ENCODE data around the gene PDE12.

Gene PDE12

DNA sequence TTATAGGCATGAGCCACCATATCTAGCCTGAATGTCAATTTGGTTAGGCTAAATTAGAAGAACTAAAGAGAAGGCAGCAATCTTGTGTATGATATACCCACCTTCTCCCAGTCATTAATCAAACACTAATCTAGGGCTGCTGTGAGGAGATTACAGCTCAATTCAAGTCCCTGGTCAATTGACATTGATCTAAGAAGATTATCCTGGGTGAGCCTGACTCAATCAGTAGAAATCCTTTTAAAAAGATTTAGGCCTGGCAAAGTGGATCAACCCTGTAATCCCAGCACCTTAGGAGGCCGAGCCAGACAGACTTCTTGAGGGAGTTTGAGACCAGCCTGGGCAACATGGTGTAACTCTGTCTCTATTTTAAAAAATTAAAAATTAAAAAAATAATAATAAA, 9.5 kb upstream of the PDE12 start:
- no peak for ATAC-seq
- TF ChIP-seq GLIS3 (CRISPR knock-in tag; IDR thresholded peaks at IDR 0.05) (no peak), OSR1 (CRISPR knock-in tag; IDR thresholded peaks at IDR 0.05) (no peak), ISL1 (CRISPR knock-in tag; IDR thresholded peaks at IDR 0.05) (no peak), ZNF70 (CRISPR knock-in tag; IDR thresholded peaks at IDR 0.05) (no peak), ESRRG (CRISPR knock-in tag; IDR thresholded peaks at IDR 0.05) (no peak), ZFP30 (CRISPR knock-in tag; IDR thresholded peaks at IDR 0.05) (no peak), BACH2 (CRISPR knock-in tag; IDR thresholded peaks at IDR 0.05; ENCODE audit: borderline replicate concordance) (no peak), PATZ1 (CRISPR knock-in tag; IDR thresholded peaks at IDR 0.05; ENCODE audit: borderline replicate concordance) (no peak)

DNA sequence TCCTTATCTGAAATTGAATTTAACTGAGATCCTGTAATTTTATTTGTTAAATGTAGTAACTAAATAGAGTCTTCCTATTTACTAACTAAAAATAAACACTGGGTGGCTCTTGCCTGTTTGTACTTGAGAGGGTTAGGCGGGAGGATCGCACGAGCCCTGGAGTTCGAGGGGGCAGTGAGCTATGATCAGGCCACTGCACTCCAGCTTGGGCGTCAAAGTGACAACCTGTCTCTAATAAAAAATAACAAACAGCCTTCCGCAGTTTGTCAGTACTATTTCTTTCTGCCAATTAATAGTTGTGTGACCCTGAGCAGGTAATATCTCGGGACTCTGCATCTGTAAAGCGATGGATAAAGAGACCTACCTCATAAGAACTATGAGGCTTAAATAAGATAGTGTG, 768 bp upstream of the PDE12 start:
- no peak for ATAC-seq
- TF ChIP-seq PATZ1 (CRISPR knock-in tag; IDR thresholded peaks at IDR 0.05; ENCODE audit: borderline replicate concordance): no peak
- TF ChIP-seq GLIS3 (CRISPR knock-in tag; IDR thresholded peaks at IDR 0.05): no peak
- no peak for TF ChIP-seq OSR1 (CRISPR knock-in tag; IDR thresholded peaks at IDR 0.05)
- TF ChIP-seq TCF4 (CRISPR knock-in tag; IDR thresholded peaks at IDR 0.05; ENCODE audit: borderline replicate concordance): no peak
- TF ChIP-seq ZFP30 (CRISPR knock-in tag; IDR thresholded peaks at IDR 0.05): no peak
- no peak for TF ChIP-seq ISL1 (CRISPR knock-in tag; IDR thresholded peaks at IDR 0.05)
- TF ChIP-seq CREB5 (CRISPR knock-in tag; IDR thresholded peaks at IDR 0.05; ENCODE audit: low read depth): no peak
- no peak for TF ChIP-seq CSRNP3 (CRISPR knock-in tag; IDR thresholded peaks at IDR 0.05)
- no peak for TF ChIP-seq RARB (CRISPR knock-in tag; IDR thresholded peaks at IDR 0.05)
- TF ChIP-seq ESRRG (CRISPR knock-in tag; IDR thresholded peaks at IDR 0.05): no peak
- no peak for TF ChIP-seq TSHZ2 (CRISPR knock-in tag; IDR thresholded peaks at IDR 0.05)
- TF ChIP-seq PPARA (CRISPR knock-in tag; IDR thresholded peaks at IDR 0.05; ENCODE audit: borderline replicate concordance): no peak
- TF ChIP-seq ZNF8 (CRISPR knock-in tag; IDR thresholded peaks at IDR 0.05): no peak
- no peak for TF ChIP-seq ARNTL (CRISPR knock-in tag; IDR thresholded peaks at IDR 0.05; ENCODE audit: borderline replicate concordance, low read depth)
- no peak for TF ChIP-seq TOX (CRISPR knock-in tag; IDR thresholded peaks at IDR 0.05; ENCODE audit: borderline replicate concordance)
- TF ChIP-seq ZNF565 (CRISPR knock-in tag; conservative IDR thresholded peaks at IDR 0.05; ENCODE audit: low read depth): no peak
- TF ChIP-seq ZFP3 (CRISPR knock-in tag; IDR thresholded peaks at IDR 0.05): no peak
- TF ChIP-seq SNAI2 (CRISPR knock-in tag; IDR thresholded peaks at IDR 0.05): no peak
- no peak for TF ChIP-seq ZC3H10 (CRISPR knock-in tag; IDR thresholded peaks at IDR 0.05)
- no peak for TF ChIP-seq BACH2 (CRISPR knock-in tag; IDR thresholded peaks at IDR 0.05; ENCODE audit: borderline replicate concordance)

DNA sequence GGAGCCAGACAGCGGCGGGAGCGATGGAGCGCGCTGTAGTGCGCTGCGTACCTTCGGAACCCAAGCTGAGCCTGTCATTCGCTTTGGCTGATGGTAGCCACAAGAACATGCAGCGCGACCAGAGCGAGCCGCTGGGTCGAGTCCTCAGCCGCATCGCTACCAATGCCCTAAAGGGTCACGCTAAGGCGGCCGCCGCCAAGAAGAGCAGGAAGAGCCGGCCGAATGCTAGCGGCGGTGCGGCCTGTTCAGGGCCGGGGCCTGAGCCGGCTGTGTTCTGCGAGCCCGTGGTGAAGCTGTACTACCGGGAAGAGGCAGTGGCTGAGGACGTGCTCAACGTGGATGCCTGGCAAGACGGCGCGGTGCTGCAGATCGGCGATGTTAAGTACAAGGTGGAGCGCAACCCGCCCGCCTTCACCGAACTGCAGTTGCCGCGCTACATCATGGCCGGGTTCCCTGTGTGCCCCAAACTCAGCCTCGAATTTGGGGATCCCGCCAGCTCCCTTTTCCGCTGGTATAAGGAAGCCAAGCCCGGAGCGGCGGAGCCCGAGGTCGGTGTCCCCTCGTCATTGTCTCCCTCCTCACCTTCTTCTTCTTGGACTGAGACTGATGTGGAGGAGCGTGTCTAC, 498 bp downstream of the PDE12 start:
- no peak for TF ChIP-seq ESRRG (CRISPR knock-in tag; IDR thresholded peaks at IDR 0.05)
- peak; percentile 62 for ATAC-seq

Data from SK-N-SH treated with all-trans-retinoic acid at 6 μM for 48 hours (cell line).